CD14-positive monocyte (primary cell): ENCODE data around the gene TRMT112. TPM values are rescaled to one million over a fixed set of nuclear protein-coding genes. Genes with fewer than 3 reads are reported as not detected.

ENCODE experiments used
- DNase-seq, 3 donors: peaks; one replicate each; pipeline ENCODE4 v3.0.0-alpha.2; 2011 to 2022
- H2AFZ ChIP-seq: 2 replicates; pipeline ENCODE4 v1.6.0; 2012; ENCODE audit warnings: mild to moderate bottlenecking, low read depth, low read length, inconsistent platforms; ENCODE audit not compliant: insufficient read depth, poor library complexity, severe bottlenecking
- H3K27ac ChIP-seq, 2 donors: 1 replicate in 1 of 2; 2 replicates in 1 of 2; pipeline ENCODE4 v1.5.1; 2012 to 2013; ENCODE audit warnings: low read length in 2 of 2, control low read depth in 1 of 2, inconsistent platforms in 1 of 2, low read depth in 1 of 2, mild to moderate bottlenecking in 1 of 2
- H3K27me3 ChIP-seq, 2 donors: one replicate each; pipeline versions ENCODE4 v1.6.0 to v1.6.1; 2011 to 2013; ENCODE audit warnings: low read length in 2 of 2; ENCODE audit not compliant: control insufficient read depth in 2 of 2, insufficient read depth in 2 of 2
- H3K36me3 ChIP-seq, 2 donors: replicated peaks in 1 of 2; 1 replicate in 1 of 2; 2 replicates in 1 of 2; pipeline versions ENCODE4 v1.5.1 to v1.6.1; 2012 to 2013; ENCODE audit warnings: low read length in 2 of 2, control low read depth in 1 of 2, inconsistent platforms in 1 of 2, mild to moderate bottlenecking in 1 of 2; ENCODE audit not compliant: insufficient read depth in 2 of 2, control insufficient read depth in 1 of 2
- H3K4me1 ChIP-seq, 2 donors: 1 replicate in 1 of 2; 2 replicates in 1 of 2; pipeline versions ENCODE4 v1.5.1 to v1.6.1; 2012 to 2013; ENCODE audit warnings: low read length in 2 of 2, control low read depth in 1 of 2, inconsistent platforms in 1 of 2, mild to moderate bottlenecking in 1 of 2, moderate library complexity in 1 of 2; ENCODE audit not compliant: insufficient read depth in 2 of 2, control insufficient read depth in 1 of 2
- H3K4me2 ChIP-seq: replicated peaks from 2 replicates; pipeline ENCODE3; 2012; ENCODE audit warnings: low read length, moderate library complexity, mild to moderate bottlenecking; ENCODE audit not compliant: poor library complexity, severe bottlenecking; ENCODE audit errors: extremely low read depth
- H3K4me3 ChIP-seq, 3 experiments: fragments of 200-600 bp in 1 of 3; sonication (generic) in 1 of 3; replicated peaks in 1 of 3; 1 replicate in 2 of 3; 2 replicates in 1 of 3; pipeline ENCODE4 v1.5.1; 2011 to 2013; ENCODE audit warnings: low read length in 3 of 3, mild to moderate bottlenecking in 3 of 3, control low read depth in 2 of 3, low read depth in 2 of 3, inconsistent platforms in 1 of 3, moderate library complexity in 1 of 3
- H3K79me2 ChIP-seq: 2 replicates; pipeline ENCODE4 v1.6.0; 2012; ENCODE audit warnings: mild to moderate bottlenecking, control low read depth, inconsistent platforms, low read length, moderate library complexity; ENCODE audit not compliant: insufficient read depth
- H3K9ac ChIP-seq: 2 replicates; pipeline ENCODE4 v1.6.0; 2017; ENCODE audit warnings: low read length, mild to moderate bottlenecking; ENCODE audit not compliant: insufficient read depth, poor library complexity, severe bottlenecking
- H3K9me3 ChIP-seq, 2 donors: replicated peaks in 1 of 2; 1 replicate in 1 of 2; 2 replicates in 1 of 2; pipeline versions ENCODE4 v1.5.1 to v1.6.1; 2012 to 2013; ENCODE audit warnings: low read length in 2 of 2, control low read depth in 1 of 2; ENCODE audit not compliant: control insufficient read depth in 1 of 2, insufficient read depth in 1 of 2
- H4K20me1 ChIP-seq: 2 replicates; pipeline ENCODE4 v1.6.0; 2012; ENCODE audit warnings: mild to moderate bottlenecking, low read length, control low read depth, moderate library complexity; ENCODE audit not compliant: insufficient read depth
- H3K27ac Mint-ChIP-seq, 7 donors: one replicate each; pipeline ENCODE4 v1.8.0; 2020; ENCODE audit warnings: mild to moderate bottlenecking in 7 of 7, mixed read lengths in 7 of 7, moderate library complexity in 6 of 7, inconsistent platforms in 2 of 7
- H3K27me3 Mint-ChIP-seq, 3 donors: one replicate each; pipeline ENCODE4 v1.8.0; 2021 to 2022; ENCODE audit warnings: low read depth in 3 of 3, mild to moderate bottlenecking in 3 of 3, mixed read lengths in 3 of 3, moderate library complexity in 3 of 3, inconsistent platforms in 1 of 3
- H3K36me3 Mint-ChIP-seq, 2 donors: one replicate each; pipeline ENCODE4 v1.8.0; 2020; ENCODE audit warnings: mixed read lengths in 2 of 2, inconsistent platforms in 1 of 2, mild to moderate bottlenecking in 1 of 2
- H3K4me1 Mint-ChIP-seq: one replicate; pipeline ENCODE4 v1.8.0; 2020; ENCODE audit warnings: mild to moderate bottlenecking, mixed read lengths
- H3K4me3 Mint-ChIP-seq, 2 donors: one replicate each; pipeline ENCODE4 v1.8.0; 2020; ENCODE audit warnings: mild to moderate bottlenecking in 2 of 2, mixed read lengths in 2 of 2, moderate library complexity in 1 of 2
- H3K9me3 Mint-ChIP-seq, 7 donors: one replicate each; pipeline ENCODE4 v1.8.0; 2020 to 2022; ENCODE audit warnings: mixed read lengths in 7 of 7, mild to moderate bottlenecking in 6 of 7, moderate library complexity in 6 of 7, inconsistent platforms in 2 of 7
- WGBS: methylation state at CpG from one replicate; pipeline ENCODE4 v1.1.5; 2013; ENCODE audit warnings: missing lambda C conversion rate; ENCODE audit not compliant: insufficient coverage; 5-methylcytosine and 5-hydroxymethylcytosine counted together
- intact Hi-C, 2 donors: fragments of 100-400 bp; cut with micrococcal nuclease; formaldehyde crosslinking; loops; one replicate each; pipeline versions ENCODE4 v1.15.0 to v1.15.1; 2023
- polyA plus RNA-seq, 3 donors: library from polyadenylated mRNA; depleted of rRNA in 1 of 3; unstranded in 2 of 3; stranded (reverse) in 1 of 3; fragments of 300-500 nt in 2 of 3; fragments of >200 nt in 1 of 3; fragmentation: Illumina TruSeq in 2 of 3; gene quantifications; 1 replicate in 2 of 3; 2 replicates in 1 of 3; pipeline ENCODE4 v1.2.3, GENCODE V29; 2012 to 2021
- TF ChIP-seq, protein P1 (sequence below): fragments of 200-600 bp; IDR thresholded peaks from one replicate; pipeline ENCODE4 v1.8.0; 2022; ENCODE audit warnings: antibody characterized with exemption, mild to moderate bottlenecking

Gene TRMT112
- polyA plus RNA-seq, 3 donors, result 162 to 298 (median 254) TPM

DNA sequence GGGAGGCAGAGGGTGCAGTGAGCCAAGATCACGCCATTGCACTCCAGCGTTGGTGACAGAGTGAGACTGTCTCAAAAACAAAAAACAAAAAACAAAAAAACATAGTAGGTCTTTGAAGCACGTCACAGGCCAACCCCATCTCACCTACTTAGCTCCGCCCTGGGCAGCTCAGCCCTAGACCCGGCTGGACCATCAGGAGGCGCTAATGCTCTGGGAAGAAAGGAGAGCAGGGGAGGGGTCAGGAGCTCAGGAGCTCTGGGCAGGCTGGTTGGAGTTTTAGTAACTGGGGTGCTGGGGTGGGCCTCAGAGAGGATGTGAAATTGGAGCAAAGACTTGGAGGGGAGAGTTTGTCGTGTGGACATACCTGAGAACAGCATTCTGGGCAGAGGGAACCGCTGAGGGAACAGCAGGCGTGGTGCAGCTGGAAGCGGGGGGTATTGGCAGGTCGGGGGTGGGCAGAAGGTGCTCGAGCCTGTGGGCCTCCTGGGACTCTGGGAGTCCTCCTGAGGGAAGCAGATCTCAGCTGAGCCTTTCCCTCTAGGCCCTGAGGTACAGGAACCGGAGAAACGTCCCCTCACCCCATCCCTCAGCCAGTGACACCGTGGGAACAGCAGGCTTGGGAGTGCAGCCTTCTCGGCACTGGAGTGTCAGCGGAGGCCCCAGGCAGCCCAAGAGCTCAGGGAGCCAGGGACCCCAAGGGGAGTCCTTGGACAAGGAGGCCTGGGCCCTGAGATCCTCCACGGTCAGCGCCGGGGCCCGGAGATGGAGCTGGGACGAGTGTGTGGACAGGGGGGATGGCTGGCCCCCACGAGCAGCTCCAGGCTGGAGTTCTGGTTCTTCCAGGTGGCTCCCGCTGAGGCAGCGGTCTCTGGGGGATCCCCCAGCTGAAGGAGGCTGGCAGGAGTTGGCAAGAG lies 39.4 kb upstream of the TRMT112 start:
- DNase-seq, result no peak
- no peaks in the 10 kb centered on the region for H3K27me3 Mint-ChIP-seq
- intact Hi-C loops, result loop anchor here (5.0 kb wide), 1 partner anchor 39 kb away; the partner anchor contains the start of genes PRDX5 (in 2 of the 2) and TRMT112 (in 2 of the 2)
- Histone ChIP-seq H3K9ac (no peak overlapping the region), H3K27ac (no peak overlapping the region), H3K27me3 (no peaks in the 10 kb centered on the region), H3K4me3 (no peak overlapping the region), H3K4me1 (peaks cover 47 to 65% of the 10 kb centered on the region in 2 donors), H3K4me2 (no peak overlapping the region), H2AFZ (no peak overlapping the region), H3K9me3 (no peaks in the 10 kb centered on the region), H4K20me1 (peaks cover 85% of the 10 kb centered on the region), H3K79me2 (peaks cover 34% of the 10 kb centered on the region), H3K36me3 (peaks cover 39 to 57% of the 10 kb centered on the region in 2 donors)
- no peak overlapping the region for H3K4me3 Mint-ChIP-seq
- H3K27ac Mint-ChIP-seq, result peak overlapping the region in 3 of 7 donors; percentile 9 to 57 (median 30)
- WGBS, result 90% methylated on average over 16 of the region's 25 CpGs
- TF ChIP-seq, protein P1, sequence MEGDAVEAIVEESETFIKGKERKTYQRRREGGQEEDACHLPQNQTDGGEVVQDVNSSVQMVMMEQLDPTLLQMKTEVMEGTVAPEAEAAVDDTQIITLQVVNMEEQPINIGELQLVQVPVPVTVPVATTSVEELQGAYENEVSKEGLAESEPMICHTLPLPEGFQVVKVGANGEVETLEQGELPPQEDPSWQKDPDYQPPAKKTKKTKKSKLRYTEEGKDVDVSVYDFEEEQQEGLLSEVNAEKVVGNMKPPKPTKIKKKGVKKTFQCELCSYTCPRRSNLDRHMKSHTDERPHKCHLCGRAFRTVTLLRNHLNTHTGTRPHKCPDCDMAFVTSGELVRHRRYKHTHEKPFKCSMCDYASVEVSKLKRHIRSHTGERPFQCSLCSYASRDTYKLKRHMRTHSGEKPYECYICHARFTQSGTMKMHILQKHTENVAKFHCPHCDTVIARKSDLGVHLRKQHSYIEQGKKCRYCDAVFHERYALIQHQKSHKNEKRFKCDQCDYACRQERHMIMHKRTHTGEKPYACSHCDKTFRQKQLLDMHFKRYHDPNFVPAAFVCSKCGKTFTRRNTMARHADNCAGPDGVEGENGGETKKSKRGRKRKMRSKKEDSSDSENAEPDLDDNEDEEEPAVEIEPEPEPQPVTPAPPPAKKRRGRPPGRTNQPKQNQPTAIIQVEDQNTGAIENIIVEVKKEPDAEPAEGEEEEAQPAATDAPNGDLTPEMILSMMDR, result peak; percentile 19
- H3K36me3 Mint-ChIP-seq, result peaks cover 26 to 56% of the 10 kb centered on the region in 2 donors
- H3K4me1 Mint-ChIP-seq, result peaks cover 46% of the 10 kb centered on the region
- H3K9me3 Mint-ChIP-seq, result no peaks in the 10 kb centered on the region

- Histone ChIP-seq H3K79me2 (peaks cover 20% of the 10 kb centered on the region), H3K27ac (peak overlapping the region; percentile 24 to 34), H3K27me3 (no peaks in the 10 kb centered on the region), H3K4me1 (peaks cover 36 to 51% of the 10 kb centered on the region in 2 donors), H3K9me3 (no peaks in the 10 kb centered on the region), H3K9ac (no peak overlapping the region), H2AFZ (no peak overlapping the region), H3K4me2 (peak overlapping the region; percentile 37), H3K4me3 (no peak overlapping the region), H4K20me1 (peaks cover 86% of the 10 kb centered on the region), H3K36me3 (peaks cover 43 to 60% of the 10 kb centered on the region in 2 donors)
- H3K27ac Mint-ChIP-seq, result peak overlapping the region in 5 of 7 donors; percentile 15 to 71 (median 41)
- no peaks in the 10 kb centered on the region for H3K27me3 Mint-ChIP-seq
- H3K36me3 Mint-ChIP-seq, result peaks cover 26 to 59% of the 10 kb centered on the region in 2 donors
- peaks cover 34% of the 10 kb centered on the region for H3K4me1 Mint-ChIP-seq
- peak overlapping the region in 1 of 2 donors; percentile 71 for H3K4me3 Mint-ChIP-seq
- WGBS, result 8% methylated on average over 17 of the region's 23 CpGs
- TF ChIP-seq, protein P1, result peak; percentile 63
- intact Hi-C loops, result loop anchor here (5.0 kb wide), 1 partner anchor 38 kb away; the partner anchor contains the start of genes PRDX5 (in 2 of the 2) and TRMT112 (in 2 of the 2)
- no peaks in the 10 kb centered on the region for H3K9me3 Mint-ChIP-seq
- DNase-seq, result peak; percentile 60 to 84 (median 76)
These were observed 38.0 kb upstream of the TRMT112 start for GRCh38 chr11:64355078-64355940.
